ENCODE data around the gene SLC4A11. TPM values are rescaled to one million over a fixed set of nuclear protein-coding genes. Genes with fewer than 3 reads are reported as not detected.

The SLC4A11 gene
- total RNA-seq = 1.8 TPM

DNA sequence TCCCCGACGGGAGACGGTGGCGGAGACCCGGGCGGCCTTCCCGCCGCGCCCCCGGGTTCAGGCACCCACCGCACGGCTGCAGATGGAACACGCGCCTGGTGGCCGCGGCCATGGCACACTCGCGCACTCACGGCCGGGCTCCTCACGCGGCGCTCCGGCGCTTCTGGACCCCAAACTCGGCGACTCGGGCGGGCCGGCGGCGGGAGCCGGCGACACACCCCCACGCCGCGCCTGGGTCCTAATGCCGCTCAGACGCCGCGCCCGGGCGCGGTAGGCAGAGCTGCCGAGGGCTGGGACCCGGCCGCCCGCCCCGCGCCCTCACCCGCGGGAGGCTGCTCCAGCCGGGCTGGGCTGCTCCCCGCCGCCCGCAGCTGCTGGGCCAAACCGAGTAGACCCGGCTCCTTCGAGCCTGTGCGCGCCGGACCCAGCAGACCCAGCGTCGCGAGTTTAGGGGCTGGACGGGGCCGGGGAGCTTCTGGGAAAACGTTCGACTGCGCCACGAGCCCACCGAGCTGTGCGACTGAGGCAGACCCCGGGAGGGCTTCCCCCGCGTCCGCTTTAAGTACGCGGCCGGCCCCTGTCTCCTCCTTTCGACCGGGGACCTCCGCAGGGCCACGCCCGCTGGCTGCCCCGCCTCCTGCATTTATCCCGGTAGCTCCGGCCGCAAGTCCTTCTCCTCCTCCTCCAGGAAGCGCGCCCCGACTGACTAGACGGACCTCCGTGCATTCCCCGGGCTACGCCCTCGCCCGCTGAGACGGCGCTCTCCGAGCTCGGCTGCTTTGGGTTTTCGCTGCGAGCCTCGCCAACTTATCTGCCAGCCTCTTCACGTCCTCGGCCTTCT lies at the start of gene SLC4A11:
Gene SLC4A11, minus strand, starts transcription at position 165 of the 841 bp plus-strand sequence. Its CDS starts 53 bp downstream, at position 112.

GRCh38 chr20:3209257-3209945 lies 29.6 kb downstream of the SLC4A11 start, which contains the start of gene ITPA:
ITPA (plus strand) TSS chr20:3209498; CDS start chr20:3209552, 54 bp downstream.

DNA sequence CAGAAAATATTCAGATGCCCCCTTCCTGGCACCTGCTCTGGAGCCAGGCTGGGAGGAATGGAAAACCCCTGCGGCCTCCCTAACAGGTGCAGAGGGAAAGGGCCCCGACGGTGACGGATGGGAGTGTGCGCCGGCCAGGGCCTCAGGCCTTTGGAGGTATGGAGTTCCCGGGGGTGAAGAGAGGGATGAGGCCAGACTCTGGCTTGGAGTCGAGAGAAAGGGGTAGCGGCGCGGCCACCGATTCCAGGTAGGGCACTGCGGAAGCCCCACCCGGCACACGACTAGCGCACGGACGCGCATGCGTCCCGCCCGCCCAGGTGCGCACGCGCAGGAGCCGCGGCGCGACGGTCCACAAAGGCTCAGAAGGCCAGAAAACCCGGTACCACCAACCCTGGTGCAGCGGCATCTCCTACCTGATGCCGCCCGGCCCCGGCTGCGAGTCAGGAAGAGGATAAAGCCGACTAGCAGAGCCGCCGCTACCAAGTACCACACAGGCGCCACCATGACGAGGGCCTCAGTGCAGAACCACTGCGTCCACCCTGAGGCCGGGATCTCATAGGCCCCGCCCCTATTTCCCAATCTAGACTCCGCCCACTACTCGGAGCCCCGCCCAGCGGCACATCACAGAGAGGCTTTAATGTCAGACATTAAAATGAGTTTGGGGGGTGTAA lies 34.7 kb downstream of the SLC4A11 start, which contains the start of gene DDRGK1:
Gene DDRGK1, minus strand, starts transcription at position 559 of the 671 bp plus-strand sequence. Its CDS starts 55 bp downstream, at position 504.

Other genes starting within 250 kb of the SLC4A11 start
- 1.3 TPM for gene GNRH2, start 195.6 kb downstream of the SLC4A11 start, total RNA-seq
- 36.7 TPM for gene MRPS26, start 193.1 kb downstream of the SLC4A11 start, total RNA-seq
- not detected for gene OXT, start 167.6 kb downstream of the SLC4A11 start, total RNA-seq
- not detected for gene AVP, start 154.5 kb downstream of the SLC4A11 start, total RNA-seq
- gene FASTKD5, start 79.3 kb downstream of the SLC4A11 start, total RNA-seq = 21.6 TPM
- 7.5 TPM for gene UBOX5, start 79.3 kb downstream of the SLC4A11 start, total RNA-seq
- 18.7 TPM for gene LZTS3, start 65.6 kb downstream of the SLC4A11 start, total RNA-seq
- 50.0 TPM for gene DDRGK1, start 34.5 kb downstream of the SLC4A11 start, total RNA-seq
- 22.7 TPM for gene ITPA, start 29.7 kb downstream of the SLC4A11 start, total RNA-seq
- 38.2 TPM for gene DNAAF9, start 168.5 kb upstream of the SLC4A11 start, total RNA-seq
- gene ATRN, start 231.8 kb upstream of the SLC4A11 start, total RNA-seq = 63.9 TPM

Data from camera-type eye (tissue), 1 donor.